Nephron progenitor cell (in vitro differentiated cells): ENCODE data around the gene CLEC17A.

ENCODE experiments used
- DNase-seq: peaks from one replicate; pipeline ENCODE4 v3.0.0; 2021
- H3K27ac Mint-ChIP-seq: 2 replicates; pipeline ENCODE4 v1.8.0; 2021; ENCODE audit warnings: mild to moderate bottlenecking, moderate library complexity, mixed read lengths
- H3K27me3 Mint-ChIP-seq: 2 replicates; pipeline ENCODE4 v1.8.0; 2021; ENCODE audit warnings: mild to moderate bottlenecking, low read depth, mixed read lengths; ENCODE audit not compliant: poor library complexity
- H3K36me3 Mint-ChIP-seq: 2 replicates; pipeline ENCODE4 v1.8.0; 2021; ENCODE audit warnings: low read depth, mixed read lengths
- H3K4me1 Mint-ChIP-seq: 2 replicates; pipeline ENCODE4 v1.8.0; 2021; ENCODE audit warnings: mixed read lengths
- H3K4me3 Mint-ChIP-seq: 2 replicates; pipeline ENCODE4 v1.8.0; 2021; ENCODE audit warnings: mild to moderate bottlenecking, moderate library complexity, mixed read lengths
- H3K9me3 Mint-ChIP-seq: 2 replicates; pipeline ENCODE4 v1.8.0; 2021; ENCODE audit warnings: mild to moderate bottlenecking, moderate library complexity, mixed read lengths
- CTCF ChIP-seq: fragments of 200-600 bp; sonication (generic); IDR thresholded peaks from 2 replicates; pipeline ENCODE4 v1.5.0; 2021; ENCODE audit warnings: antibody characterized with exemption

Gene CLEC17A

GRCh38 chr19:14654786-14655560 lies 72.1 kb downstream of the CLEC17A start:
- Mint-ChIP-seq H3K27me3 (peaks cover 5% of the 10 kb centered on the region), H3K9me3 (peaks cover 29% of the 10 kb centered on the region), H3K4me3 (no peak overlapping the region), H3K27ac (no peak overlapping the region), H3K4me1 (no peaks in the 10 kb centered on the region), H3K36me3 (no peaks in the 10 kb centered on the region)
- DNase-seq = no peak
- TF ChIP-seq CTCF = no peak

- H3K36me3 Mint-ChIP-seq = no peaks in the 10 kb centered on the region
- H3K9me3 Mint-ChIP-seq = peaks cover 29% of the 10 kb centered on the region
- H3K4me1 Mint-ChIP-seq = no peaks in the 10 kb centered on the region
- H3K27me3 Mint-ChIP-seq = peaks cover 10% of the 10 kb centered on the region
- DNase-seq = no peak
- H3K27ac Mint-ChIP-seq = no peak overlapping the region
- H3K4me3 Mint-ChIP-seq = no peak overlapping the region
- no peak for TF ChIP-seq CTCF
Observed at GRCh38 chr19:14655726-14656125, 72.8 kb downstream of the CLEC17A start.

- no peaks in the 10 kb centered on the region for H3K4me1 Mint-ChIP-seq
Observed at GRCh38 chr19:14659874-14660489, 77.1 kb downstream of the CLEC17A start.

GRCh38 chr19:14661372-14661924 lies 78.6 kb downstream of the CLEC17A start:
- DNase-seq = no peak
- TF ChIP-seq CTCF = no peak
- H3K4me1 Mint-ChIP-seq = no peaks in the 10 kb centered on the region
- H3K4me3 Mint-ChIP-seq = no peak overlapping the region
- H3K36me3 Mint-ChIP-seq = no peaks in the 10 kb centered on the region
- no peak overlapping the region for H3K27ac Mint-ChIP-seq
- peaks cover 31% of the 10 kb centered on the region for H3K9me3 Mint-ChIP-seq
- H3K27me3 Mint-ChIP-seq = peaks cover 11% of the 10 kb centered on the region

More at GRCh38 chr19:14659874-14660489, 77.1 kb downstream of the CLEC17A start:
- Mint-ChIP-seq H3K9me3 (peaks cover 33% of the 10 kb centered on the region), H3K27me3 (peaks cover 11% of the 10 kb centered on the region), H3K36me3 (no peaks in the 10 kb centered on the region), H3K4me3 (no peak overlapping the region), H3K27ac (no peak overlapping the region)
- no peak for TF ChIP-seq CTCF
- no peak for DNase-seq
